Glomerular endothelial cell (primary cell): ENCODE results near the gene CYP2C8. TPM values are rescaled to one million over a fixed set of nuclear protein-coding genes. Genes with fewer than 3 reads are reported as not detected.

Source experiments
- total RNA-seq: library from RNA; depleted of rRNA; stranded (reverse); fragments of >200 nt; gene quantifications from 2 replicates; pipeline ENCODE4 v1.2.3, GENCODE V29; 2015

The CYP2C8 gene
- total RNA-seq, 1 donor from 2014 or later = not detected

Other genes with a start within 250 kb of the CYP2C8 start
- not detected in 2 replicates for gene CYP2C9, start 130.8 kb downstream of the CYP2C8 start, total RNA-seq
- gene ACSM6, start 124.7 kb upstream of the CYP2C8 start, total RNA-seq = not detected in 2 replicates
- gene PDLIM1, start 221.5 kb upstream of the CYP2C8 start, total RNA-seq = 59.9 and 110 TPM in 2 replicates